GM23338 (cell line): Measurements from ENCODE around the gene TMBIM6. TPM values are rescaled to one million over a fixed set of nuclear protein-coding genes. Genes with fewer than 3 reads are reported as not detected.

Experiments used
- ATAC-seq: fragments of 200-7000 bp; cut with Tn5 transposase; 3 replicates; pipeline ENCODE4 v1.9.1; 2020
- DNase-seq: peaks from one replicate; pipeline ENCODE4 v3.0.0-alpha.2; 2015; ENCODE audit warnings: low spot score
- H2AFZ ChIP-seq: fragments of 200-600 bp; sonication (generic); 2 replicates; pipeline ENCODE4 v1.8.0; 2016; ENCODE audit warnings: antibody characterized with exemption, mild to moderate bottlenecking, moderate library complexity
- H3F3A ChIP-seq: fragments of 200-600 bp; sonication (generic); replicated peaks from 2 replicates; pipeline ENCODE4 v1.8.0; 2017; ENCODE audit warnings: antibody characterized with exemption, mixed run types, low read depth
- H3K27ac ChIP-seq: fragments of 200-600 bp; sonication (generic); 2 replicates; pipeline ENCODE4 v1.6.1; 2016; ENCODE audit warnings: low read depth
- H3K27me3 ChIP-seq: fragments of 200-600 bp; sonication (generic); 2 replicates; pipeline ENCODE4 v1.8.0; 2016; ENCODE audit warnings: mild to moderate bottlenecking, mixed run types, moderate library complexity; ENCODE audit not compliant: insufficient read depth
- H3K36me3 ChIP-seq: fragments of 200-600 bp; sonication (generic); 2 replicates; pipeline ENCODE4 v1.8.0; 2016; ENCODE audit warnings: mild to moderate bottlenecking; ENCODE audit not compliant: insufficient read depth
- H3K4me1 ChIP-seq: fragments of 200-600 bp; sonication (generic); 2 replicates; pipeline ENCODE4 v1.8.0; 2016; ENCODE audit warnings: mild to moderate bottlenecking, moderate library complexity; ENCODE audit not compliant: insufficient read depth
- H3K4me2 ChIP-seq: fragments of 200-600 bp; sonication (generic); 2 replicates; pipeline ENCODE4 v1.7.1; 2017; ENCODE audit warnings: mixed run types
- H3K4me3 ChIP-seq: fragments of 200-600 bp; sonication (generic); 2 replicates; pipeline ENCODE4 v1.6.1; 2016; ENCODE audit warnings: mixed run types
- H3K79me2 ChIP-seq: fragments of 200-600 bp; sonication (generic); replicated peaks from 2 replicates; pipeline ENCODE4 v1.8.0; 2017; ENCODE audit warnings: mild to moderate bottlenecking; ENCODE audit not compliant: insufficient read depth
- H3K9me2 ChIP-seq: fragments of 200-600 bp; sonication (generic); 2 replicates; pipeline ENCODE4 v1.8.0; 2017; ENCODE audit not compliant: insufficient read depth
- H4K20me1 ChIP-seq: fragments of 200-600 bp; sonication (generic); replicated peaks from 2 replicates; pipeline ENCODE4 v1.8.0; 2017; ENCODE audit warnings: mild to moderate bottlenecking; ENCODE audit not compliant: insufficient read depth
- H3K27ac Mint-ChIP-seq: 2 replicates; pipeline ENCODE4 v1.8.0; 2020; ENCODE audit warnings: inconsistent platforms, mild to moderate bottlenecking, moderate library complexity, mixed read lengths
- H3K27me3 Mint-ChIP-seq: 3 replicates; pipeline ENCODE4 v1.8.0; 2022; ENCODE audit warnings: low read depth, mild to moderate bottlenecking, moderate library complexity, mixed read lengths, inconsistent platforms; ENCODE audit not compliant: insufficient read depth, poor library complexity
- H3K36me3 Mint-ChIP-seq: 3 replicates; pipeline ENCODE4 v1.8.0; 2021; ENCODE audit warnings: low read depth, mild to moderate bottlenecking, inconsistent platforms, moderate library complexity, mixed read lengths
- H3K4me1 Mint-ChIP-seq: 3 replicates; pipeline ENCODE4 v1.8.0; 2020; ENCODE audit warnings: mild to moderate bottlenecking, inconsistent platforms, mixed read lengths
- H3K4me3 Mint-ChIP-seq: 3 replicates; pipeline ENCODE4 v1.8.0; 2021; ENCODE audit warnings: moderate library complexity, mild to moderate bottlenecking, inconsistent platforms, mixed read lengths
- H3K9me3 Mint-ChIP-seq: 3 replicates; pipeline ENCODE4 v1.8.0; 2020; ENCODE audit warnings: moderate library complexity, mild to moderate bottlenecking, inconsistent platforms, mixed read lengths
- CREB1 ChIP-seq: fragments of 250-450 bp; sonication (Bioruptor Pico); IDR thresholded peaks from 2 replicates; pipeline ENCODE4 v1.5.0; 2020; ENCODE audit warnings: low read depth, mild to moderate bottlenecking, moderate library complexity
- EZH2 ChIP-seq: fragments of 200-600 bp; sonication (generic); IDR thresholded peaks from one replicate; pipeline ENCODE4 v1.8.0; 2017; ENCODE audit warnings: antibody characterized with exemption, mild to moderate bottlenecking, low read depth; ENCODE audit not compliant: unreplicated experiment
- EZH2phosphoT487 ChIP-seq: fragments of 200-600 bp; sonication (generic); IDR thresholded peaks from one replicate; pipeline ENCODE4 v1.8.1; 2018; ENCODE audit warnings: antibody characterized with exemption; ENCODE audit not compliant: unreplicated experiment
- JUNB ChIP-seq: IDR thresholded peaks from one replicate; pipeline ENCODE4 v1.6.1; 2016; ENCODE audit warnings: antibody characterized with exemption; ENCODE audit not compliant: unreplicated experiment
- NANOG ChIP-seq: IDR thresholded peaks from 2 replicates; pipeline ENCODE4 v1.6.1; 2016; ENCODE audit warnings: antibody characterized with exemption, borderline replicate concordance
- POLR2AphosphoS5 ChIP-seq: IDR thresholded peaks from 2 replicates; pipeline ENCODE4 v1.6.1; 2016; ENCODE audit warnings: antibody characterized with exemption, low read depth
- STAT1 ChIP-seq: IDR thresholded peaks from one replicate; pipeline ENCODE4 v1.6.1; 2016; ENCODE audit warnings: antibody characterized with exemption; ENCODE audit not compliant: unreplicated experiment
- ZNF114 ChIP-seq: fragments of 250-450 bp; sonication (Bioruptor Pico); IDR thresholded peaks from 2 replicates; pipeline ENCODE4 v1.5.0; 2020; ENCODE audit warnings: mild to moderate bottlenecking, moderate library complexity
- ZNF331 ChIP-seq: fragments of 250-450 bp; sonication (Bioruptor Pico); IDR thresholded peaks from 2 replicates; pipeline ENCODE4 v1.5.0; 2020; ENCODE audit warnings: low read depth, mild to moderate bottlenecking, moderate library complexity
- polyA plus RNA-seq: library from polyadenylated mRNA; unstranded; fragments of >200 nt; fragmentation: Nextera tagmentation; extraction: Ambion mirVana; gene quantifications from 2 replicates; pipeline ENCODE4 v1.2.1, GENCODE V29; 2016
- total RNA-seq: library from RNA; depleted of rRNA; stranded (reverse); fragments of >200 nt; shearing (Covaris generic); gene quantifications from 2 replicates; pipeline ENCODE4 v1.2.3, GENCODE V29; 2014
- TF ChIP-seq, protein P1 (sequence below): IDR thresholded peaks from 2 replicates; pipeline ENCODE4 v1.6.1; 2016; ENCODE audit warnings: antibody characterized with exemption
- TF ChIP-seq, protein P2 (sequence below), 2 experiments: fragments of 200-600 bp in 1 of 2; sonication (generic) in 1 of 2; conservative IDR thresholded peaks; 2 replicates each; pipeline versions ENCODE4 v1.5.1 to v1.6.1; 2016 to 2017; ENCODE audit warnings: antibody characterized with exemption in 2 of 2, low read depth in 2 of 2, mild to moderate bottlenecking in 2 of 2, moderate library complexity in 1 of 2
- TF ChIP-seq, protein P3 (sequence below): IDR thresholded peaks from one replicate; pipeline ENCODE4 v1.6.1; 2018; ENCODE audit warnings: antibody characterized with exemption; ENCODE audit not compliant: unreplicated experiment

The TMBIM6 gene
- total and polyA plus RNA-seq, 2 experiments from 2014 or later: 245 to 349 TPM

DNA sequence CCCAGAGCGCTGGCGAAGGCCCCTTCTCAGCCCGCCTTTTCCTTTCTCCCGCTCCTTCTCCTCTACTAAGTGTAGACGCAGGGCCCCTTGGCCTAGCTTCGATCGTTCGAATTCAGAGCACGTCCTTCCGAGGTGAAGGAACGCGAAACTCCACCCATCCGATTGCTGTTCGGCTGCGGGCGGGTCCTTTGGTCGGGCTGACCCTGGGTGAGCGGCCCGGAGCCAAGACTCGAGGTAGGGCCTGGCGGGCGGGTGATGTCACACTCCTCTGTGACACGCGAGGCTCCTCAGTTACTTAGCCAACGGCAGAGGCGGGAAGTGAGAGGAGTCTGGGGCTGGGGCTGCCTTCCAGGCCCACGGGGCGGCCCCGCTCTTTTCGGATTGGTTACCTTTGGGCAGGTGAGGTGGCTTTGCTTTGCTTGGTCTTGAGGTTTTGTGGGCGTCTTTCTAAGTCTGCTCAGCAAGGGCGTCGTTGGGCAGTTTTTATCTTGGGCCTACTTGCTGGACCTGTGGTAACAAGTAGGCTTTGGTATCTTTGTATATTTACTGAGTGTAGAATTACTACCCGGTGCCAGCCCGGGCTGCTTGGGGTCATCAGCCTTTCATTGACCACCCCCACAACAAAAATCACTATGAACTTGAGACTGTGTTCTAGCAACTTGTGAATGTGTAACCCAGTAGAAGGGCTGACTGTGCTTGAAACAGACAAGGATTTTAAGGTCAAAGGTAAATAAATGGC lies 694 bp downstream of the TMBIM6 start:
- peaks cover 19% of the 10 kb centered on the region for H3K36me3 Mint-ChIP-seq
- peaks cover 54% of the 10 kb centered on the region for H3K79me2 ChIP-seq
- peaks cover 10% of the 10 kb centered on the region; the same call in 1 of the 2 replicates for H3K4me1 ChIP-seq
- H3K4me2 ChIP-seq: peak overlapping the region; percentile 95
- ATAC-seq: peak; percentile 65
- H3F3A ChIP-seq: 0 out of 2 replicates have a peak, but pooled peaks cover 3% of the 10 kb centered on the region
- peak overlapping the region; percentile 99 for H3K27ac Mint-ChIP-seq
- peaks cover 21% of the 10 kb centered on the region for H3K4me1 Mint-ChIP-seq
- H3K27me3 Mint-ChIP-seq: peaks cover 8% of the 10 kb centered on the region
- peak; percentile 91 for DNase-seq
- no peak overlapping the region for H2AFZ ChIP-seq
- peak overlapping the region; percentile 97 for H3K4me3 Mint-ChIP-seq
- peak overlapping the region; percentile 80 for H3K4me3 ChIP-seq
- TF ChIP-seq CREB1 (CRISPR knock-in tag): peak; percentile 57
- TF ChIP-seq, protein P1, sequence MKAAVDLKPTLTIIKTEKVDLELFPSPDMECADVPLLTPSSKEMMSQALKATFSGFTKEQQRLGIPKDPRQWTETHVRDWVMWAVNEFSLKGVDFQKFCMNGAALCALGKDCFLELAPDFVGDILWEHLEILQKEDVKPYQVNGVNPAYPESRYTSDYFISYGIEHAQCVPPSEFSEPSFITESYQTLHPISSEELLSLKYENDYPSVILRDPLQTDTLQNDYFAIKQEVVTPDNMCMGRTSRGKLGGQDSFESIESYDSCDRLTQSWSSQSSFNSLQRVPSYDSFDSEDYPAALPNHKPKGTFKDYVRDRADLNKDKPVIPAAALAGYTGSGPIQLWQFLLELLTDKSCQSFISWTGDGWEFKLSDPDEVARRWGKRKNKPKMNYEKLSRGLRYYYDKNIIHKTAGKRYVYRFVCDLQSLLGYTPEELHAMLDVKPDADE: no peak
- no peaks in the 10 kb centered on the region for H3K9me3 Mint-ChIP-seq
- no peaks in the 10 kb centered on the region for H3K27me3 ChIP-seq
- peaks cover 47% of the 10 kb centered on the region for H4K20me1 ChIP-seq
- H3K9me2 ChIP-seq: no peaks in the 10 kb centered on the region
- H3K27ac ChIP-seq: peak overlapping the region; percentile 84
- H3K36me3 ChIP-seq: no peaks in the 10 kb centered on the region

DNA sequence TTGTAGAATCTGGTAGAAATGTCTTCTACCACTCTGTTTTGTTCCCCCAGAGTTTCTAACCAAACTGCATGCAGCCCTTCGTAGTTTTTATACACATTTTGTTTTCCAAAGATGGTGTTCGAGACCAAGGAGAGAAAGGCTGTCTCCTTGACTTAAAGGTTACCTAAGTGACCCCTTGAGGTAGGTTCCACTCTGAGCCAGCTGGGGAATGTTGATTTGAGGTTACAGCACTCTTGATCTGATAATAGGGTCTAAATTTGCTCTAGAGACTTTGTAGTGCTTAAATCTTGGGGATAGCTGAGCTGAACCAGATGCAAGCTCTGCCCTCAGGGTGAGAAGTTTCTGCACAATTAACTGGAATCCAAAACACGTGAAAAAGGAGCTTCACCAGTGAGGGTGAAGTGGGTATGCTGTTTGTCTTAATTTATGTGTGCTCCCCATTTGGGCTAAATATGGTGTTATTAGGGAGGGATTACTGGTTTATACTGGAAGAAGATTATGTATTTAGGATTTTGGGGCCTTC lies 3.1 kb downstream of the TMBIM6 start:
- ATAC-seq (no peak), DNase-seq (no peak)
- H3K27me3 ChIP-seq: no peaks in the 10 kb centered on the region
- peaks cover 35% of the 10 kb centered on the region for H3K4me1 Mint-ChIP-seq
- no peak overlapping the region; the same call in 1 of the 2 replicates for H3K27ac Mint-ChIP-seq
- H4K20me1 ChIP-seq: peaks cover 69% of the 10 kb centered on the region
- H3K4me3 Mint-ChIP-seq: no peak overlapping the region; the same call in 2 of the 3 replicates
- H3F3A ChIP-seq: 0 out of 2 replicates have a peak, but pooled peaks cover 3% of the 10 kb centered on the region
- H3K9me2 ChIP-seq: no peaks in the 10 kb centered on the region
- peaks cover 8% of the 10 kb centered on the region for H3K27me3 Mint-ChIP-seq
- no peak overlapping the region for H3K27ac ChIP-seq
- H3K79me2 ChIP-seq: peaks cover 78% of the 10 kb centered on the region
- H3K4me2 ChIP-seq: no peak overlapping the region
- no peaks in the 10 kb centered on the region for H3K9me3 Mint-ChIP-seq
- H3K36me3 Mint-ChIP-seq: peaks cover 19% of the 10 kb centered on the region
- H2AFZ ChIP-seq: no peak overlapping the region
- peaks cover 10% of the 10 kb centered on the region; the same call in 1 of the 2 replicates for H3K4me1 ChIP-seq
- H3K36me3 ChIP-seq: no peaks in the 10 kb centered on the region
- H3K4me3 ChIP-seq: no peak overlapping the region
- TF ChIP-seq, protein P1: no peak
- TF ChIP-seq STAT1 (no peak), NANOG (no peak), EZH2 (no peak), CREB1 (CRISPR knock-in tag) (no peak), ZNF114 (CRISPR knock-in tag) (no peak), ZNF331 (CRISPR knock-in tag) (no peak), POLR2AphosphoS5 (no peak), EZH2phosphoT487 (no peak), JUNB (no peak)
- TF ChIP-seq, protein P2, sequence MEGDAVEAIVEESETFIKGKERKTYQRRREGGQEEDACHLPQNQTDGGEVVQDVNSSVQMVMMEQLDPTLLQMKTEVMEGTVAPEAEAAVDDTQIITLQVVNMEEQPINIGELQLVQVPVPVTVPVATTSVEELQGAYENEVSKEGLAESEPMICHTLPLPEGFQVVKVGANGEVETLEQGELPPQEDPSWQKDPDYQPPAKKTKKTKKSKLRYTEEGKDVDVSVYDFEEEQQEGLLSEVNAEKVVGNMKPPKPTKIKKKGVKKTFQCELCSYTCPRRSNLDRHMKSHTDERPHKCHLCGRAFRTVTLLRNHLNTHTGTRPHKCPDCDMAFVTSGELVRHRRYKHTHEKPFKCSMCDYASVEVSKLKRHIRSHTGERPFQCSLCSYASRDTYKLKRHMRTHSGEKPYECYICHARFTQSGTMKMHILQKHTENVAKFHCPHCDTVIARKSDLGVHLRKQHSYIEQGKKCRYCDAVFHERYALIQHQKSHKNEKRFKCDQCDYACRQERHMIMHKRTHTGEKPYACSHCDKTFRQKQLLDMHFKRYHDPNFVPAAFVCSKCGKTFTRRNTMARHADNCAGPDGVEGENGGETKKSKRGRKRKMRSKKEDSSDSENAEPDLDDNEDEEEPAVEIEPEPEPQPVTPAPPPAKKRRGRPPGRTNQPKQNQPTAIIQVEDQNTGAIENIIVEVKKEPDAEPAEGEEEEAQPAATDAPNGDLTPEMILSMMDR (conservative IDR thresholded peaks at IDR 0.05; ENCODE audit: low read depth in 2 of 2): no peak
- TF ChIP-seq, protein P3, sequence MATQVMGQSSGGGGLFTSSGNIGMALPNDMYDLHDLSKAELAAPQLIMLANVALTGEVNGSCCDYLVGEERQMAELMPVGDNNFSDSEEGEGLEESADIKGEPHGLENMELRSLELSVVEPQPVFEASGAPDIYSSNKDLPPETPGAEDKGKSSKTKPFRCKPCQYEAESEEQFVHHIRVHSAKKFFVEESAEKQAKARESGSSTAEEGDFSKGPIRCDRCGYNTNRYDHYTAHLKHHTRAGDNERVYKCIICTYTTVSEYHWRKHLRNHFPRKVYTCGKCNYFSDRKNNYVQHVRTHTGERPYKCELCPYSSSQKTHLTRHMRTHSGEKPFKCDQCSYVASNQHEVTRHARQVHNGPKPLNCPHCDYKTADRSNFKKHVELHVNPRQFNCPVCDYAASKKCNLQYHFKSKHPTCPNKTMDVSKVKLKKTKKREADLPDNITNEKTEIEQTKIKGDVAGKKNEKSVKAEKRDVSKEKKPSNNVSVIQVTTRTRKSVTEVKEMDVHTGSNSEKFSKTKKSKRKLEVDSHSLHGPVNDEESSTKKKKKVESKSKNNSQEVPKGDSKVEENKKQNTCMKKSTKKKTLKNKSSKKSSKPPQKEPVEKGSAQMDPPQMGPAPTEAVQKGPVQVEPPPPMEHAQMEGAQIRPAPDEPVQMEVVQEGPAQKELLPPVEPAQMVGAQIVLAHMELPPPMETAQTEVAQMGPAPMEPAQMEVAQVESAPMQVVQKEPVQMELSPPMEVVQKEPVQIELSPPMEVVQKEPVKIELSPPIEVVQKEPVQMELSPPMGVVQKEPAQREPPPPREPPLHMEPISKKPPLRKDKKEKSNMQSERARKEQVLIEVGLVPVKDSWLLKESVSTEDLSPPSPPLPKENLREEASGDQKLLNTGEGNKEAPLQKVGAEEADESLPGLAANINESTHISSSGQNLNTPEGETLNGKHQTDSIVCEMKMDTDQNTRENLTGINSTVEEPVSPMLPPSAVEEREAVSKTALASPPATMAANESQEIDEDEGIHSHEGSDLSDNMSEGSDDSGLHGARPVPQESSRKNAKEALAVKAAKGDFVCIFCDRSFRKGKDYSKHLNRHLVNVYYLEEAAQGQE: no peak
